Measurements from ENCODE around the gene ABLIM3. TPM values are rescaled to one million over a fixed set of nuclear protein-coding genes. Genes with fewer than 3 reads are reported as not detected.

The ABLIM3 gene
- total RNA-seq, 1 donor from 2014 or later: 15.1 TPM

GRCh38 chr5:149157330-149157729 is 16.0 kb downstream of the ABLIM3 start:
- no peak for DNase-seq (ENCODE audit: low spot score)

DNA sequence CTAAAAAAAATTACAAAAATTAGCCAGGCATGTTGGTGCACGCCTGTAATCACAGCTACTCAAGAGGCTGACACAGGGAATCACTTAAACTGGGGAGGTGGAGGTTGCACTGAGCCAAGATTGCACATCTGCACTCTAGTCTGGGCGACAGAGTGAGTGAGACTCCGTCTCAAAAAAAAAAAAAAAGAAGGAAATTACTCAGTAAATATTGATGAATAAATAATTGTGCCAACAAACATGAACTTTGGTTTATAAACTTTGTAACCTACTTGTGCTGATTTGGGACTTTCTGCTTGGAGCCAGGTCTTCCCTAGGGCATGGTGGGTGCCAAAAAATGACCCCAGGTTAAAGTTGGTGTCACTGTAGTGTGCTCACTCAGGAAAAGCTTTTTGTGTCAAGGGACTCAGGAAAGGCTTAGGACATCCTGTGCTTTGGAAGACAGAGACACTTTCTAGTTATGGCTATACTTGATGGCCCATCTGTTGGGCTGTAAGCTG is 19.0 kb downstream of the ABLIM3 start:
- no peak for DNase-seq (ENCODE audit: low spot score)

DNA sequence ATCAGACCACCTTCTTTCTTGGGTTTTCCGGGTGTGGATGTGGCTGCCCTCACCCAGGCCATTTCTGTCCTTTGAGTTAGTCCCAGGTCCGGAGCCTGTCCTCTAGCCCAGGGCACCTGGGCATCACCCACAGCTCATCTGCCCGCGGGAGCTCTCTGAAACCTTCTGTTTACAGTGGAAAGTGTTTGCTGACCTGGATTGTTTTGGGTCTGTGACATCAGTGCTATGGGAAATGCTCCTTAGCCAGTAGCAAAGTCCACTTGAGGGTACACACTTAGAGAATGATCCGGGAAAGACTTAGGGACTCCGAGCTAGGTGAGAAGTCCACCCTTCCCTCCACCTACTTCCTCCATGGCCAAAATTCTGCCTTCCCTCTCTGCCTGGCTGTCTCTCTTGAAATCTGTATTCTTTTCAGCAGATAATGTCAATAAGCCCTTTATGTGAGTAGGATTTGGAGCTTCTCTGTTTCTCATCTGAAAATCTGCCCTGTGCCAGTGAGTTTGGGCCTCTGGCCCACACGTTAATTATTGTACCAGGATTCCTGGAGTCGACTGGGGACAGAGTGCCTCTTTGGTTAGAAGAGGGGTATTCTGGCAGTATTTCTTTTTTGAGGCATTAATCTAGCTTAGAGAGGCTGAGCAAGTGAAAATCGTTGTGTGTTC is 19.9 kb downstream of the ABLIM3 start:
- peak; percentile 35 for DNase-seq (ENCODE audit: low spot score)

- no peak for DNase-seq (ENCODE audit: low spot score)
Observed at GRCh38 chr5:149161850-149162249, 20.6 kb downstream of the ABLIM3 start.

GRCh38 chr5:149162401-149163084 is 21.2 kb downstream of the ABLIM3 start:
- DNase-seq (ENCODE audit: low spot score): no peak

GRCh38 chr5:149164731-149165130 is 23.4 kb downstream of the ABLIM3 start:
- no peak for DNase-seq (ENCODE audit: low spot score)

DNA sequence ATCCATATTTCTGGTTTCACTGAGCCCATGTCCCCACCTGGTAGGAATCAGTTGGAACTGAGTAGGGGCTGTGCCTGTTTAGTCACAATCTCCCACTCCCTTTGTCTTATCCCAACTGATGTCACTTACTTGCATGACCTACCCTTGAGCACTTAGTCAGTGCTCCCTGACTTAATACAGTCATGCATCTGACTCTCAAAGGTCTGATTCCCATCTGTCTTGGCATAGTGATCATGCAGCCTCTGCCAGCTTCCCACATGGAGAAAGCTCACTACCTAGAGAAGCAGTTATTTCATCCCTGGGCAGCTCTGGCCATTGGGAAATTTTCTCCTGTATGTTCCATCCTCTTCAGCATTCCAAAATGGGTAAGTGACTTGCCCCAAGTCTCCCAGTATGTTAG is 24.8 kb downstream of the ABLIM3 start:
- no peak for DNase-seq (ENCODE audit: low spot score)

DNA sequence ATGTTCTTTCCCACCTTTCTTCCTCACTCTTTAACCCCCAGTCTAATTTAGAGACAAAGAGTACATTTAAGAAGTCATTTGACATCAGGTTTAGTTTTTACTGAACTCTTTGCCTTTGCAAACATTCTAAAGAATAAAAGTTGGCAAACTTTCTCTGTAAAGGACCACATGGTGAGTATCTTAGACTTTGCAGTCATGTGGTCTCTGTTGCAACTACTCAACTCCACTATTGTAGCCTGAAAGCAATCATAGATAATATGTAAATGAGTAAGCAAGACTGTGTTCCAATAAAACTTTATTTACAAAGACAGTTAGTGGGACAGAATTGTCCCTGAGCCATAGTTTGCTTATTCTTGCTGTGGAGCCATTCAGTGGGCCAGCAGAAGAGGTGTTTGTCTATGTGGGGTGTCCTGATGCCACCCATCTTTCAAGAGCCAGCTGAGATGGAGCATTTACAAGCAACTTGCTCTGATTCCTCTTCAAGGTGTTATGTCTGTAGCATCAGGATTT is 25.4 kb downstream of the ABLIM3 start:
- DNase-seq (ENCODE audit: low spot score): no peak

- DNase-seq (ENCODE audit: low spot score): no peak
Observed at GRCh38 chr5:149168276-149168906, 27.1 kb downstream of the ABLIM3 start.

GRCh38 chr5:149170299-149170698 is 29.0 kb downstream of the ABLIM3 start:
- DNase-seq (ENCODE audit: low spot score): no peak

GRCh38 chr5:149172261-149172660 is 31.0 kb downstream of the ABLIM3 start:
- DNase-seq (ENCODE audit: low spot score): no peak

DNA sequence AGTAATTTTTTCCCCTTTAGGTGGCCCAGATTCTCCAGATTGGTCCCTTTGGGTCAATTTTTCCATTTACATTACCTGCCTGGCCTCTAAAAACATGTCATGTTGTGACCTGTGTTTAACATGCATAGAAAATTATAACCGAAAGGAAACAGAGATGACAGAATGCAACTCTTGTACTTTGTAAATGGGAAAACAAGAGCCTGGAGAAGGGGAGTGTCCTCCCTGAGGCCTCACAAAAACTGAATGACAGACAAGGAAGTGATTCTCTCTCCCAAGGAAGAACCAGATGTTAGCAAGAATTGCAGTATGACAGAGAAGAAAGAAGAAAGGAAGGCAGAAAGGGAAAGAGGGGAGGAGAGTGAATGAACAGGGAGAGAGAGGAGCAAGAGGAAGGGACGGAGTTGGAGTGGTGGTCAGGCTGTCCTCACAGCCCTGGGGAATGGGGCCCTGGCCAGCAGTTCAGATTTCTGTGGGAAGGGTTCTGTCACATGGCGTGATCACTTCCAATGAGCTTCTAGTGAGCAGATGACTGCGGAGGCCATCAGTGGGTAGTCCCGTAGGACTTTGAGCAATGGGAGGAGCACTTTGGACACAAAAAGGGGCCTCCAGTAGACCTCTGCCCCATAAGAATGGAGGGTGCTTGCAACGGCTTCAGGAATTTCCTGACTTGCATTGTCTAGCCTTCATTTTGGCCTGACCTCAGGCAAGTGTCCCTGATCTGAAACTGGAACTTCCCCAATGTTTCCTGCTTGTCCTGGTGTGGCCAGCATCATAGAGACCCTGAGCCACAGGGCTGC is 31.6 kb downstream of the ABLIM3 start:
- no peak for DNase-seq (ENCODE audit: low spot score)

- DNase-seq (ENCODE audit: low spot score): no peak
Observed at GRCh38 chr5:149174847-149175234, 33.5 kb downstream of the ABLIM3 start.

DNA sequence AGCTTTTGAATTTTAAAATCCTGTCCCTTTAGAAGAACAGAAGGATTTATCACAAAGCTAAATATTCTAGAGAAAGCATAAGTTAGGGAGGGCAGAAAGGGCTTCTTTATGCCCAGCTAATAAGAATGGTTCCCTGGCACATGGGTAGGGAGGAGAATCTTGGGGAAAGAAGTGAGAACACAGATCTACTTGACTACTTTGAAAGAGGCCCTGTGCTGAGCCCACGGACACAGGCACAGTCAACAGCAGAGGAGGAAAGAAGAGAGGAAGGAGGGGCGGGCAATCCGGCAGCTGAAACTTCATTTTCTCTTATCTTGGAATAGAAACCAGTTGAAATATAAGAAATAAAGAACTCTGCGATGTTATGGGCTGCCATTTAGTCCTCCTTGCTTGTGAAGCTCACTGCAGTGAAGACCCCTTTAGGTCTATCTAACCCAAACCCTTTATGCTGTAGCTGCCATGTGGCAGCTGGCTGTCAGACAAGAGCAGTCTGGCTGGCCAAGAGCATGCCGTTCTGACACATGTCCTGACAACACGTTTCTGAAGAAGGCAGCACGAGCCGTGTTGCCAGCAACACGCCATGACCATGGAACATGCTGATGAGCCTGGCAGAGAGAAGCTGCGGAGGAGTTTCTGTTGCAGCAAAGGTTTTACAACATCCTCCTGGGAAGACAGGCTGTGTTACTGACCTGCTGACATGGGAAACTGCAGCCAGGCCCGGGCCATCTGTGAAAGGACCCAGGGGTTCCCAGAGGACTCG is 34.2 kb downstream of the ABLIM3 start:
- no peak for DNase-seq (ENCODE audit: low spot score)

- DNase-seq (ENCODE audit: low spot score): no peak
Observed at GRCh38 chr5:149177339-149177843, 36.1 kb downstream of the ABLIM3 start.

DNA sequence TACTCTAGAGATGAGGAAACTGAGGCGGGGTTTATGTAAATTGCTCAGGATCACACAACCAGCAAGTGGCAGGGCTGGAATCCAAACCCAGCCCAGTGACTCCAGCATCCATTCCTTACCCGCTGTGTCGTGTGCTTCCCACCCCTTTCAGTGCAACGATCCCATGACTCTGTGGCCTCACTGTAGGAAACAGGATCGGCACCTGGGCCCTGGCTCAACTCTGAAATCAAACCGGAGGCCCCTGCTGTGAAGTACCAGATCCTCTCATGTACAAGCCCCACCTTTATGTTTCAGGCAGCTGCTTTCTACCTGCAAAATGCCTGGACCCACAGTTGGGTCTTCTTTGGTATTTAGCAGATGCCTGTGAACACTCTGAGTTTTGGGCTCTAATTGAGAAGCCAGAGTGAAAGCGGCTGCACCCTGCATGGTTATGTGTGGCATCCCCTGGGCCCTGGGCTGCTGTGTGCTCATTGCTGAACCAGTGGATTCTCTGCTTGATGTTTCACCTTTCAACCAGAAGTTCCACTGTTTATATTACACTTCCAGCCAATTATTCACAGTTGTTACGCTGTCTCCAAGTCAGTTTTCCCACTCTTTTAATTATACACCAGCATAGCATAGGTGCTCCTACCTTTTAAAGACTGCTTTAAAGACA is 36.7 kb downstream of the ABLIM3 start:
- DNase-seq (ENCODE audit: low spot score): no peak

DNA sequence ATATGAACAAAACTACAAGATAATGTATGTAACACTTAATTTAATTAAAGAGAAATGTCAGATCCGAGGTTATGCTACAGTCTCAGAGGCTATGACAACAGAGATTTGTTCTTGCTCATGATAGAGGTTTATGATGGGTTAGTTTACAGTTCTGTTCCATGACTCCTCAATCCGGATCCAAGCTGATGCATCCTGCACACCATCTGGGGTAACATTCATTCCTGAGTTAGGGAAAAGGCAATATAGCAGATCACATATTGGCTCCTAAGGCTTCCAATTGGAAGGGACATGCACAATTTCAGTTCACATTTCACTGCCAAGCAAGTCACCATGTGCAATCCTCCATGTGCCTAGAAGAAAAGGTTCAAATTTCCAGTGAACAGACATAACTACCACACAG is 40.4 kb downstream of the ABLIM3 start:
- DNase-seq (ENCODE audit: low spot score): no peak

DNA sequence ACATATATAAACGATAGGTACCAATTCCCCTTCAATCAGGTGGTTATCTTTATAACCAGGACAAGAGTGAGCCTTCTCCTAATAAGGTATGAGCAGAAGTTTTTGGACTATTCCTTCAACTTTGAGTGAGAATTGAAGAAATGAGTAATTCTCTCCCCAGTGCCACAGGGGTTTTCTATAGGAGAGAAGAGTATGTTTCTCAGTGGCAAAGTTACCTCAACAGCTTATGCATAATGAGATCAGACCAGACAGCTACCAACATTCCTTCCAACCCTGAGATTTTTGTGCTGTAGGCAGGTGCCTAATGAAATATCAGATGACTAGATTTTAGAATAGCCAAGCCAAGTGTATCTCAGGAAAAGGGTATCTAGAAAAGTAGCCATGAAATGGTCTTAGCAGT is 40.9 kb downstream of the ABLIM3 start:
- no peak for DNase-seq (ENCODE audit: low spot score)

DNA sequence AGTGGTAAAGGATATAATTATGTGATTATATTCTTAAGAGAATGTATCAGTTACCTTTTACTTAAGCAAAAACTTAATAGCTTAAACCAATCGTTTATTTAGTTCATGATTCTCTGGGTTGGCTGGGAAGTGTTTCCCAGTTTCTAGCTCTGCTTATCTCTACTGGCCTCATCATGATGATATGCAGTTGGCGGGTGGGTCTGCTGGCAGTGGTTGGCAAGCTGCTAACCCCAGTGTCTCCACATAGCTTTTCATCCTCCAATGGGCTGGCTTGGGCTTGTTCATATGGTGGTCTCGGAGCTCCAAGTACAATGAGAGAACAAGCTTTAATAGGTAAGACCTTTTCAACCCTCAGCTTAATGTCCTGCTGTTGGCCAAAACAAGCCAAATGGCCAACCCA is 43.8 kb downstream of the ABLIM3 start:
- DNase-seq (ENCODE audit: low spot score): no peak

GRCh38 chr5:149186506-149186905 is 45.2 kb downstream of the ABLIM3 start:
- no peak for DNase-seq (ENCODE audit: low spot score)

All from mucosa of gallbladder (tissue), 1 donor.